ENCODE results near the gene RGS3.

GRCh38 chr9:113613815-113614413 is 150.4 kb downstream of the RGS3 start:
- TF ChIP-seq EP300 (IDR thresholded peaks at IDR 0.05; ENCODE audit: borderline replicate concordance) (no peak), TAF1 (IDR thresholded peaks at IDR 0.05; ENCODE audit: low read depth) (no peak), MAX (IDR thresholded peaks at IDR 0.05) (no peak), CEBPB (IDR thresholded peaks at IDR 0.05) (no peak), REST (IDR thresholded peaks at IDR 0.05; ENCODE audit: low read depth) (no peak)

All from Ishikawa (cell line).